HG03457 (cell line): ENCODE results near the gene ERLIN1.

Source experiments
- ATAC-seq: cut with Tn5 transposase; IDR thresholded peaks from one replicate; pipeline ENCODE4 v1.9.1; 2021; ENCODE audit warnings: moderate number of reproducible peaks; ENCODE audit not compliant: unreplicated experiment

The ERLIN1 gene

DNA sequence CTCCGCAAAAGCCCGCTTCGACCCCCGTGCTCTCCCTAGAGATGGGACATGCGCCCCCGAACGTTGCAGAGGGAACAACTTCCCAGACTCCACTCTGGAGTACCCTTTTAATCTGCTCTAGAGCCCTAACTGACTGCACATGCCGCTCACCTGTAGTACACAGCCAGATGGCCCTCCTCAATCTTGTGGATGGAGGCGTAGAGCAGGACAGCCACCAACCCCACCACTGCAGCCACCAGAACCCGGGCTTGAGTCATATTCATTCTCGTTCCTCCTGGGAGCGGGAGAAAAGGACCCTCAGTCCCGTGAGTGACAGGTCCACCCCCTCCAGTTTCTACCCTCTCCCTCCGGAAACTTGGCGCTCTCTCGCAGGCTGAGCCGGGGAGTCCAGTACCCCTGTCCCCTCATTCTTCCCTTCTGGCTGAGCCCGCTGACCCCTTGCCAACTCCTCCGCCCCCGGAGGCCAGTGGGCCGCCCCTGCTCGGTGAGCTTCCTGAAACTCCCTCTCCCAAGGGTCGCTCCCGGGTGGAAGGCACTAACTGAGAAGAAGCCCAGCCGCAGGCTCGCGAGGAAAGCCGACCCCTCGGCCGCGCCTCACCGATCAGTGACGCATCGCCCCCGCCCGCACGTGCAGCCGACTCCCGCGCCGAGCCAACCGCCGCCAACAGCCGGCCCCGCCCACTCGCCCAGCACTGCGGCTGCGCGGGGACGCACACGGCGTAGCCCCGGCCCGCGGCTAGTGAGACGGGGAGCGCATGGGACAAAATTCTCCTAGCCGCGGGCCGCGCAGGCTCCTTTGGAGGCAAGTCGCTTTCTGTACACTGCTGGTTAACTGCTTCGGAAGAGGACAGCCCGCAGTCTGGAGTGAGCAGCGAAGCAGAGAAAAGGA lies at the start of gene ERLIN1:
TSS of gene ERLIN1 (minus strand) at position 666 of the 889 bp plus-strand sequence. CDS start at position 263, 403 bp downstream.
- ATAC-seq: peak; percentile 70

- ATAC-seq: no peak
Measured at GRCh38 chr10:100232101-100232500, 46.3 kb upstream of the ERLIN1 start.

- ATAC-seq: no peak
Measured at GRCh38 chr10:100229819-100230422, 44.1 kb upstream of the ERLIN1 start.

- no peak for ATAC-seq
Measured at GRCh38 chr10:100223879-100224278, 38.0 kb upstream of the ERLIN1 start.

DNA sequence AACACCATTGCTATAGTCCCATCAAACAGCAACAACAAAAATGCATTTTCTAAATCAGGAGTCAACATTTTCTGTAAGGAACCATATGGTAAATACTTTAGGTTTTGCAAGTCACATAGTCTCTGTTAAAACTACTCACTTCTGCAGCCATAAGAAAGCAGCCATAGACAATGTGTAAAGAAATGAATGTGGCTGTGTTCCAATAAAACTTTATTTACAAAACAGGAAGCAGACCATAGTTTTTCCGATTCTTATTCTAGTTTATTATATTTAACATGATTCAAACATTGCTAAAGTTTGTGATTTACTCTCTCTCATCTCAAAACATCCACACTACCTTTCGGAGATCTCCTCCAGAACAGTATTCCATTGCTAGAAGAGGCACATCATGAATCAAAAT lies 36.7 kb upstream of the ERLIN1 start:
- ATAC-seq: no peak

GRCh38 chr10:100216006-100216405 lies 30.2 kb upstream of the ERLIN1 start:
- no peak for ATAC-seq

GRCh38 chr10:100209303-100209702 lies 23.5 kb upstream of the ERLIN1 start:
- no peak for ATAC-seq

GRCh38 chr10:100208276-100208675 lies 22.4 kb upstream of the ERLIN1 start:
- ATAC-seq: no peak

GRCh38 chr10:100204370-100204769 lies 18.5 kb upstream of the ERLIN1 start:
- no peak for ATAC-seq

GRCh38 chr10:100201549-100201948 lies 15.7 kb upstream of the ERLIN1 start:
- no peak for ATAC-seq

- no peak for ATAC-seq
Measured at GRCh38 chr10:100194711-100195110, 8.9 kb upstream of the ERLIN1 start.

DNA sequence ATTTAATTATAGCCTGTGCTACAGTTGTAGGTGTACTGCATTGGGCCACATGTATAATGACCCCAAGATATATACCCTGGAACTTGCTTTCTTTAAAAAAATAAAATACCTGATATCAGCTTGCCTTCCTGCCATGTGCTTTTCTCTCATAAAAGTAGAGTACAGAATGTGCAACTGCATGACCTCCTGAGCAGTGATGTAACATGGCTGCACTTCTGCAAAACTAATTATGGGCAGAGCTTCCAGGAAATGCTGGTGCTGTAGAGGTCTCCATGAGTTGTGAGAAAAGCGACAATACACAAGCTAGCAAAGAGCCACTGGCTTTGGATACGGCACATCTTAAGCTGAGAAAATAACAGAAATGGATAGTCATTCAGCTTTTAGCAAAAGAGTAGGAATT lies 6.5 kb upstream of the ERLIN1 start:
- ATAC-seq: no peak

GRCh38 chr10:100186253-100187212 lies 704 bp upstream of the ERLIN1 start:
- peak; percentile 35 for ATAC-seq

DNA sequence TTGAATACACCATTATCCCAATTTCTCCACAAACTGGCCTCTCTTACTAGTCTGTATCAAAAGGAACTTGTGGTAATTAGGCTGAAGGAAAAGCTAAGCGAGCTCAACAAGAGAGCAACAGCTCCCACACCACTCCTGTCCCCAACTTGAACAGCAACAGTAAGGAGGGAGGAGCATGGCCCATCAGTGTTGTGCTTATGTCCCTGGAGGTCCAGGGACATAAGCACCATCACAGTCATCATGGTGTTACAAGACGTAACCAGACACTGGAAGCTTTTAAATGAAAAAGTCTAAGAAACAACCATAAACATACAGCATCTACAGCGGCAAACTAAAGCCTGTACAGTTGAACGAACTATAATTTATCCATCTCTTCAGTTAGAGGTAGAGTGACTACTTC lies 989 bp downstream of the ERLIN1 start:
- no peak for ATAC-seq

- no peak for ATAC-seq
Measured at GRCh38 chr10:100184426-100184825, 1.4 kb downstream of the ERLIN1 start.

- no peak for ATAC-seq
Measured at GRCh38 chr10:100183481-100183880, 2.3 kb downstream of the ERLIN1 start.

- no peak for ATAC-seq
Measured at GRCh38 chr10:100182908-100183307, 2.9 kb downstream of the ERLIN1 start.

- no peak for ATAC-seq
Measured at GRCh38 chr10:100182281-100182680, 3.5 kb downstream of the ERLIN1 start.

GRCh38 chr10:100175875-100176274 lies 10.0 kb downstream of the ERLIN1 start:
- no peak for ATAC-seq

GRCh38 chr10:100174699-100175677 lies 10.8 kb downstream of the ERLIN1 start:
- peak; percentile 73 for ATAC-seq
